Urinary bladder (tissue), 4 donors: Measurements from ENCODE around the gene TCF12. TPM values are rescaled to one million over a fixed set of nuclear protein-coding genes. Genes with fewer than 3 reads are reported as not detected.

Source experiments
- DNase-seq: peaks from one replicate; pipeline ENCODE4 v3.0.0-alpha.2; 2015; ENCODE audit errors: extremely low spot score
- H3K27ac ChIP-seq: one replicate; pipeline ENCODE4 v1.5.1; 2013; ENCODE audit warnings: low read depth, mild to moderate bottlenecking, moderate library complexity
- H3K36me3 ChIP-seq: one replicate; pipeline ENCODE4 v1.6.1; 2013; ENCODE audit warnings: mild to moderate bottlenecking, moderate library complexity; ENCODE audit not compliant: insufficient read depth
- H3K4me1 ChIP-seq: one replicate; pipeline ENCODE4 v1.6.1; 2013; ENCODE audit warnings: mild to moderate bottlenecking, moderate library complexity; ENCODE audit not compliant: insufficient read depth
- H3K4me3 ChIP-seq: one replicate; pipeline ENCODE4 v1.5.1; 2013; ENCODE audit warnings: low read depth, low read length
- WGBS: extraction: QIAGEN DNeasy Blood & Tissue Kit; methylation state at CpG from one replicate; pipeline ENCODE4 v1.1.7; 2013; 5-methylcytosine and 5-hydroxymethylcytosine counted together
- polyA plus RNA-seq: library from polyadenylated mRNA; stranded (reverse); fragments of 200-250 nt; gene quantifications from one replicate; pipeline ENCODE4 v1.2.3, GENCODE V29; 2013
- total RNA-seq: library from RNA; depleted of rRNA; stranded (reverse); fragments of >200 nt; gene quantifications from one replicate; pipeline ENCODE4 v1.2.3, GENCODE V29; 2014
- donor health status: healthy with polysubstance abuse.
- donor health status: healthy.

TCF12 gene
- total and polyA plus RNA-seq, 2 donors, result 55.0 to 241 TPM

DNA sequence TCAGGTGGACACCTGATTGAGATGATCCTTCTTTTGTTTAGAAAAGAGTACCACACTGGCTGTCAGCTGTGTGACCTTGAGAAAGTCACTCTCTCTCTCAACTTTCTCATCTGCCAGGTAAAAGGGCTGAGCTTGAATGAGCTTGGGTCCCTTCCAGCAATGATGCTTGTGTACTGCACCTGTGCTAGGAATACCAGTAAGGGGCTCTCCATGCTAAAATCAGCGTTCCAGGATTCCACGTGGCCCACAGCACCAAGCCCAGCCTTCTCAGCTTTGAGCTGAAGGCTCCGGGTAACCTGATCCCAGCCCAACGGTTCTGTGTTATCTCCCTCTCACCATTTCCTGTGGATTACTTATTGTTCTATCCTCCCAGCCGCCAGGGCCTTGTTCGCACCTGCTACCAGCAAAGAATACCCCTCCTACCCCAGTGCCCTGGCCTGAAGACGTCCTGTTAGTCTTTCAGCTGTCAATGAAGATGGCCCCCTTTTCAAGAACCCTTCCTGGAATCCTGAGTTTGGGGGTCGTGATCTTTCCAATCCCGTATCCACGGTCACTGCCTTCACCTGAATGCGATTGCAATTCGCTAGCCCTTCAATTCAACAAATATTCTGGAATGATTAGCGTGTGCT, 403.6 kb downstream of the TCF12 start:
- no peaks in the 10 kb centered on the region for H3K36me3 ChIP-seq
- H3K4me3 ChIP-seq, result no peak overlapping the region
- H3K27ac ChIP-seq, result no peak overlapping the region
- H3K4me1 ChIP-seq, result no peaks in the 10 kb centered on the region
- WGBS, result 75% methylated on average over 13 of the region's 13 CpGs
- DNase-seq, result no peak

DNA sequence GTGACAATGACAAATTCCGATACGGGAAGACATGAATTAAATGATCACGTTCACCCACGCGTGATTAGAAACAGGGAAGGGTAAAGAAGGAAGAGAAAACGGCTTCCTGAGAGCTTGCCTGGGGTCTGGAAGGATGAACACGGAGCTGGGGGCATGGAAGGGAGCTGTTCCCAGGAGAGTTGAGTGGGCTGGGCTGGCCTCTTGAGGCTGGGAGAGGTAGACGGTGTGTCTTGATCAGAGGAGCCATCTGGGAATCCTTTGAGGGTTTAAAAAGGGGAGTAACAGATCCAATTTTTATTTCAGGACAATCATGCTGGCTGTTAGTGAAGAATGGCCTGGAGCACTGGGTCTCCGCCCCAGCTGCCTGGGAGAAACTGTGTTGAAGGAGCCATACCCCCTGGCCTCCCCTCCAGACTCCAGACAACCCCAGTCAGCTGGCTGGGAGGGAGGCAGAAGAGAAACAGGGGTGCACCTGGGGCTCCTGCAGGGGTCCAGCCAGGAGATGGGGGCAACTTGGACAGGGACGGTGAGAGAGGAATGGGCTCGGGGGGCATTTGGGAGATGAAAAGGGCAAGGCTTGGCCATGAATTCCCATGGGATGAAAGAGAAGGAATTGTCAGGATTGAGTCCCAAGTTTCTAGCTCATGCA, 404.3 kb downstream of the TCF12 start:
- H3K4me3 ChIP-seq, result no peak overlapping the region
- no peak for DNase-seq
- no peak overlapping the region for H3K27ac ChIP-seq
- WGBS, result 95% methylated on average over 11 of the region's 11 CpGs
- H3K36me3 ChIP-seq, result no peaks in the 10 kb centered on the region
- no peaks in the 10 kb centered on the region for H3K4me1 ChIP-seq

DNA sequence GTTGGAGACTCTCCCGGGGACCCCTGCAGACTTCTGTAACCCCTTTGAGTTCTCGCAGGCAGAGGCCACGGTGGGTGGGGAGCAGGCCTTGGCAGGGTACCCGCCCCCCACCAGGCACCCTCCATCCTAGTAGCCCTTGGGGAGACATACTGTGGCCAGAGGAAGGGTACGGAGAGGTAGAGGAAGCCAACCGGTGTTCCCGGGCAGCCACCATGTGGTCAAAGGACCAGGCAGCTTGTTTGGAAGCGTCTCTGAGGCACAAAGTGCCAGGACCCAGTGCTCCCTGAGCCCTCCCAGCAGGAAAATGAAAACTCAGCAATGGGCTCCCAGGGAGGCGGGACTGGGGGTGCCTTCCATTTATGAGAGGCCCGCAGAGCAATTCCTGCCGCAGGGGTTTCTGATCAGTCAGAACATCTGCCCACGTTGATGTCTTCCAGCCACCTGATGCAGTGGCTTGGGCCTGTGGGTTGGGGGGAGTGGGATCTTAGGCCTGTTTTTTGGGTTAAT, 404.9 kb downstream of the TCF12 start:
- 92% methylated on average over 12 of the region's 12 CpGs for WGBS
- Histone ChIP-seq H3K4me3 (no peak overlapping the region), H3K4me1 (no peaks in the 10 kb centered on the region), H3K36me3 (no peaks in the 10 kb centered on the region), H3K27ac (no peak overlapping the region)
- DNase-seq, result no peak

DNA sequence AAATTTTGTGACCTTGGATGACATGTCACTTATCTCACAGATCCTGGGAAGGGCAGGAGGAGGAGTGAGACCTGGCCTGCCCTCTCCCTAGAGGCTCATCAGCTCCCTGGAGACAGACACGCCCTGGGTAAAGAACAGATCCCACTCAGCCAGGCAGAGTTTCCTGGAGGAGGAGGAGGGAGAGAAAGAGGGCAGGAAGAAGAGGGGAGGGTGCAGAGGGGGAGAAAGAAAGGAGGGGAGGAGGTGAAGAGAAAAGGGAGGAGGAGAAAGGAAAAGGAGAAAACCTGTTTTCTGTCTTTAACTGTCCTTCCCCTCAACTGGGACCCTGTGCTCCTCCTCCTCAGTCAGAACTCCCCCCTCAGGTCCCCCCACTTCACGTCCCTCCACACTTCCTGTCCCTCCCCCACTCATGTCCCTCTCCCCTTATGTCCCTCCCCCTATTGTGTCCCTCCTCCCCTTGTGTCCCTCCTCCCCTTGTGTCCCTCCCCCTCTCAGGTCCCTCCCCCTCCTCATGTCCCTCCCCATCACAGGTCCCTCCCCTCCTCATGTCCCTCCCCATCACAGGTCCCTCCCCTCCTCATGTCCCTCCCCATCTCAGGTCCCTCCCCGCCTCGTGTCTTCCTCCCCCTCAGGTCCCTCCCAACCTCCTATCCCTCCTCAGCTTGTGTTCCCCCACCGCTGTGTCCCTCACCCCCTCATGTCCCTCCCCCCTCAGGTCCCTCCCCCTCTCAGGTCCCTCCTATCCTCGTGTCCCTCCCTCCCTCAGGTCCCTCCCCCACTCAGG, 405.6 kb downstream of the TCF12 start:
- DNase-seq, result no peak
- Histone ChIP-seq H3K36me3 (no peaks in the 10 kb centered on the region), H3K4me3 (no peak overlapping the region), H3K4me1 (no peaks in the 10 kb centered on the region), H3K27ac (no peak overlapping the region)
- 48% methylated on average over 6 of the region's 6 CpGs for WGBS

DNA sequence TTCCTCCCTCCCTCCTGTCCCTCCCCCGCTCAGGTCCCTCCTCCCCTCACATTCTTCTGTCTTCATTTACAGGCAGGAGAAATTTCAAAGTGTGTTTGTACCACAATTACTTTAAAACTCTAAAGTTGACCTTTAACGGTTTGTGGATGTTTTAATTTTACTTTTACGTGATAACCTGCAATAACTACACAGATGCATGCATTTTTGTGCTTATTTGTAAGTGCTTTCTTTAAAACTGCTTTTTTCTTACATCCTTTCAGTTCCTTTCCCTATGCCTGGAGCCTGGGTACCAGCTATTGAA, 406.1 kb downstream of the TCF12 start:
- DNase-seq, result no peak
- Histone ChIP-seq H3K4me1 (no peaks in the 10 kb centered on the region), H3K4me3 (no peak overlapping the region), H3K36me3 (no peaks in the 10 kb centered on the region), H3K27ac (no peak overlapping the region)
- WGBS, result 69% methylated on average over 3 of the region's 3 CpGs

DNA sequence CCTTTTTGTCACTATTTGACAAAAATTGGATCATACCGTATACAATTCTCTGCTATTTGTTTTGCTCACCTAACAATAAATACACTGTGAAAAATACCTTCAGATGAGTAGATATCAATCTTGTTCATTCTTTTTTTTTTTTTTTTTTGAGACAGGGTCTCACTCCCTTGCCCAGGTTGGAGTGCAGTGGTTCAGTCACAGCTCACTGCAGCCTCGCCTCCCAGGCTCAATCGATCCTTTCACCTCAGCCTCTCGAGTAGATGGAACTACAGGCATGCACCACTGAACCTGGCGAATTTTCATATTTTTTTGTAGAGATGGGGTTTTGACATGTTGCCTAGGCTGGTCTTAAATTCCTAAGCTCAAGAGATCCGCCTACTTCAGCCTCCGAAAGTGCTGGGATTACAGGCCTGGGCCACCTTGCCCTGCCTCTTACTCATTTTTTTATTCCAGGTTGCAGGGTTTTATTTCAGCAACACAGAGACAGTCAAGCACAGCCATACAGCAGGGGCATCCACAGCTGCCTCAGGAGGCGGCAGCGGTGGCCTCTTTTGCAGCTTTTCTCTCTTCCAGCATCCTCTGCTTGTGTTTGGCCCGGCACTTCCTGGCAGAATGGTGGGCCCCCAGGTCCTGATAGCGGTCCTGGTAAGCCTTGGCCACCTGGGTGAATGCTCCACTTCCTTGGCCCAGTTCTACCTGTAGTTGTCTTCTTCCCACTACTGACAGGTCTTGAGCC, 406.7 kb downstream of the TCF12 start:
- no peaks in the 10 kb centered on the region for H3K36me3 ChIP-seq
- WGBS, result 92% methylated on average over 11 of the region's 11 CpGs
- no peak overlapping the region for H3K4me3 ChIP-seq
- no peaks in the 10 kb centered on the region for H3K4me1 ChIP-seq
- DNase-seq, result no peak
- H3K27ac ChIP-seq, result no peak overlapping the region

DNA sequence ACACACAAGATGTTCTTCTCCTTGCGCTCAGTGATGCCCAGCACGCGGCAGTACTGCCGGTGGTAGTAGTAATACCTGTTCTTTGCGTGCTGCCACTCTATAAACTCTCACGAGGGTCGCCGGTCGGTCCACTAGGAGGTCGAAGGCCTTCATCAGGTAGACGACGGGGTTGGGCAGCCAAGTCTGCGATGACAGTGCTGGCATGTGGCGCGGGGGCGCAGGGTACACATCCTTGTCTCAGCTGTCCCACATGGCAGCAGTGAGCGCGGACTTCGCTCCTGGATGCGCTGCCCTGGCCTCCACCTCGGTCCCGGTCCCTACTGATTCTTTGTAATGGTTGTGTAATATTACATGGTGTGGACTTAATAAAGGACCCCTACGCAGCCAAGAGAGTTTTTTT, 407.8 kb downstream of the TCF12 start:
- Histone ChIP-seq H3K4me1 (no peaks in the 10 kb centered on the region), H3K4me3 (no peak overlapping the region), H3K27ac (no peak overlapping the region), H3K36me3 (no peaks in the 10 kb centered on the region)
- WGBS, result 87% methylated on average over 23 of the region's 23 CpGs
- DNase-seq, result no peak

DNA sequence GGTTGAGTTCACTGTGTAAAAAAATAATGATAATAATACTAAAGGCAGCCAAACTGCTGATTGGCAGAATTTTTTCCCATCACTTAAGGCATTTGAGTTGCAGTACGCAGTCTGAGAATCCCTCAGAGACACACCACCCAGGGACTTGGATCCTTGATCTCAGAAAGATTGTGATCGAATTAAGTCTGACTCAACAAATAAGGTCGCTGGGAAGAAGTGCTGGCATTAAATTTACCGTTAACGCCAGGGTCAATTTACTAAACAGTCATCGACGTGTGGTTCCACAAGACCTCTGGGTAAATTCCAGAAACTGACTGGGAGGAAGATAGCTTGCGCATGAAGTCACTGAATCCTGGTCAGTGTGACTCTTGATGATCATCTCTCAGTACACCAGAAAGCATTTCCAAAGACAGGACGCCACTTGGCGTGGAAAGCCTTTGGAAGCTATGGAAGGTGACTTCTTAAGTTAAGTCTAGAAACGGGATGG, 409.6 kb downstream of the TCF12 start:
- Histone ChIP-seq H3K4me1 (no peaks in the 10 kb centered on the region), H3K27ac (no peak overlapping the region), H3K4me3 (no peak overlapping the region), H3K36me3 (no peaks in the 10 kb centered on the region)
- no peak for DNase-seq
- 71% methylated on average over 11 of the region's 11 CpGs for WGBS

DNA sequence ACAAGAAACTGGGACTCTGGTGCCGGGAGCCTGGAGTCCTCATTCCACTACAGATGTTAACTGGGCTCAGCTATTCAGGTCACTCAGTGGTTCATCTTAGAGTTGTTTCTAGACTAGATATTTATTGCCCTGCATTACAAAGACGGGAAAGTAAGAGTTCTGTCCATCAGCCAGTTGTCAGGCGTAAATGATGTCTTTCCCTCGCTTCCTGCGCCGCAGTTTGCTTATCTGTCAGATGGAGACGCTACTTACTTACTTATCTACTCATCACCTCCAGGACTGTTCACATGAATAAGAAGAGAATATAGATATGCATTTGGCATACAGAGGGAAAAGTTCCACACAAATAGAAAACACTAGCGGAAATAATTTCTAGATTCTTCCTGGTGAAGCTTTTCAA, 410.0 kb downstream of the TCF12 start:
- no peak for DNase-seq
- Histone ChIP-seq H3K4me3 (no peak overlapping the region), H3K36me3 (no peaks in the 10 kb centered on the region), H3K4me1 (no peaks in the 10 kb centered on the region), H3K27ac (no peak overlapping the region)
- WGBS, result 90% methylated on average over 8 of the region's 8 CpGs

DNA sequence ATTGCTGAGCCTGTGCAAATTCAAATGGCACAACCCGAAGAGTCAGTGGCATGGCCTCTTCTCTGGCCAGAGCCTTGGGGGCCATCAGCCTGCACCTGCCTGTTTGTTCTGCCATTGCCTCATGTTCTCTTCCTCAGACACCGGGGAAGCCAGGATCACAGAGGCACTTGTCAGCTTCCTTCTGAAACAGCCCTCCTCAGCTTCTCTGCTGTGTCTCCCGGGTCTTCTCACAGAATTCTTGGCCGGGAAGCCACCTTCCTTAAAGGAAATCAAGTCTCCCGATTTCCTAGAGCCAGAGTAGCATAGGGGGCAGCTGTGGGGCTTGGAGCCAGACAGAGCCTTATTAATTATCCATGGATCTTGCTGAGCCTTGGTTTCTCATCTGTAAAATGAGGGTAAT, 410.5 kb downstream of the TCF12 start:
- DNase-seq, result no peak
- WGBS, result 75% methylated on average over 5 of the region's 5 CpGs
- Histone ChIP-seq H3K27ac (no peak overlapping the region), H3K4me3 (no peak overlapping the region), H3K4me1 (no peaks in the 10 kb centered on the region), H3K36me3 (no peaks in the 10 kb centered on the region)

DNA sequence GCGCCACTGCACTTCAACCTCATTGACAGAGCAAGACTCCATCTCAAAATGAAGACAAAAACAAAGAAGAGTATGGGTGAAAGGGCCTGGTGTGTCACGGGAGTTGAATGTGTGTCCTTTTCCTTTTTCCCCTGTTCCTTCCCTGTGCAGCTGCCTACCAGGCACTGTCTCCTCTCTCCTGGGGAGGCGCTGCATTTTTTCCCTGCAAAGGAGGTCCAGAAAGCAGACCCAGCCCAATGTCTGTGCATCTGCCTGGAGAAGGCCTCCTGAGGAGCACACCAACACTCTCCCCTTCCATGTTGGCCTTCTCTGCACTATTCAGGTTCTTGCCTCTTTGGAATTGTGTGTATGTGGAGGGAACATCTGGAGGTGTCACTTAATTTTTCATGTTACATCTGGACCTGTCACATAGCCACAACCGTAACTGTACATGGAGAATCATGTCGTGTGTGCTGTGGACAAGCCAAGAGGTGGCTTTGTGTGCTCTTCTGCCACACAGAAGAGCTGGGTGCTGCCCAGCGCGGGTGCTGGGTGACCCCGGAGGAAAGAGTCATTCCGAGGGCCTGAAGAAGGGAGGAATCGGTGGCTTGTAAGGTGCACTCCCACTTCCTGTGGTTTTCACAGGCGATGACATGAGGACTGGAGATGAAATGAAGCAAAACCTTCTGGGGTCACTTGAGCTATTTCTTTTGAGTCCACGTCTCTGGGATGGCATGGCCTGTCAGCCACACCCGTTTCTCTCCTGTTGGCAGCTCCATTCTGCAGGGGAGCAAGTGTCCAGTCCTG, 411.3 kb downstream of the TCF12 start:
- no peak for DNase-seq
- WGBS, result 87% methylated on average over 13 of the region's 13 CpGs
- Histone ChIP-seq H3K27ac (no peak overlapping the region), H3K36me3 (no peaks in the 10 kb centered on the region), H3K4me3 (no peak overlapping the region), H3K4me1 (no peaks in the 10 kb centered on the region)

DNA sequence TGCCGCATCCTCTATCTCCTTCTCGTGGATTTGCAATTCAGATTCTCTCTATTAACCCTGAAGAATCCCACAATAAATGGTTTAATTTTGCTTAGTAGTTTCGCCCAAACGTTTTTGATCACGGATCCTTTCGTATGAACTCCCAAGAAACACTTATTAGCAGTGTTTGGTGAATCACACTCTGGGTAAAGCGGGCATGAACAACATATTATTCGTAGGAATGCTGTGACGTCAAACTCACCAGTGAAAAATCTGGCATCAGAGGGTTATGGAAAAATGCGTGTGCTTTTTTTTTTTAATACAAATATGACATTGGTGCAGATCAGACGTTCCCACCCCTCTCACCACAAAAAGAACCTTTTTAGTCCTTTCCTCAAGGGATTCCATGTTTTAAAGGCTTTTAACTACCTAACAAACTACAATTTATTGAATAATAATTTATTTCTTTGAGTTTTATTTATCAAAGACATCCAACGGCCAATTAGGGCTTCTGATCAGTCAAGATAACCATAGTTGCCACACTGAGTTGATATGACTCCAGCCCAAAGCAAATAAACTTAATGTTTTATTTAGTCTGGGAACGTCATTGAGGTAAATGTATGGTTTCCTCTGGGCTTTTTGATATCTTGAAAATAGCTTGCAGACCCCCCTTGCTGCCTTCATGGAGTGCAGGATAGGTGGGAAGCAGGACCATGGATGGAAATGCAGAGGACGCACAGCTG, 412.3 kb downstream of the TCF12 start:
- WGBS, result 83% methylated on average over 14 of the region's 14 CpGs

More for the DNA sequence above, 412.3 kb downstream of the TCF12 start:
- Histone ChIP-seq H3K36me3 (no peaks in the 10 kb centered on the region), H3K4me3 (no peak overlapping the region), H3K4me1 (no peaks in the 10 kb centered on the region), H3K27ac (no peak overlapping the region)
- DNase-seq, result no peak
